Right lobe of liver (tissue), 4 donors: ENCODE results near the gene PREX1.

Source experiments
- CTCF ChIP-seq, 4 donors: fragments of 200-600 bp in 3 of 4; fragments of 450-650 bp in 1 of 4; IDR thresholded peaks; one replicate each; pipeline versions ENCODE4 v1.5.1 to v1.8.0; 2016 to 2022; ENCODE audit warnings: antibody characterized with exemption in 4 of 4, mild to moderate bottlenecking in 2 of 4
- POLR2A ChIP-seq: fragments of 450-650 bp; IDR thresholded peaks from one replicate; pipeline ENCODE4 v1.6.1; 2017; ENCODE audit warnings: antibody characterized with exemption, mild to moderate bottlenecking
- donor health status: DM: no; HTN: no; CAD: no.
- donor health status: DM: no; HTN: no; CAD: no.
- donor health status: DM: no; HTN: yes; CAD: no.

- TF ChIP-seq CTCF (IDR thresholded peaks at IDR 0.05): no peak
- no peak for TF ChIP-seq POLR2A
These were observed 231.4 kb downstream of the PREX1 start for GRCh38 chr20:48596334-48596898.
